HG03460 (cell line): ENCODE results near the gene CPT2.

Source experiments
- ATAC-seq: cut with Tn5 transposase; IDR thresholded peaks from one replicate; pipeline ENCODE4 v1.9.1; 2021; ENCODE audit not compliant: unreplicated experiment

Gene CPT2

DNA sequence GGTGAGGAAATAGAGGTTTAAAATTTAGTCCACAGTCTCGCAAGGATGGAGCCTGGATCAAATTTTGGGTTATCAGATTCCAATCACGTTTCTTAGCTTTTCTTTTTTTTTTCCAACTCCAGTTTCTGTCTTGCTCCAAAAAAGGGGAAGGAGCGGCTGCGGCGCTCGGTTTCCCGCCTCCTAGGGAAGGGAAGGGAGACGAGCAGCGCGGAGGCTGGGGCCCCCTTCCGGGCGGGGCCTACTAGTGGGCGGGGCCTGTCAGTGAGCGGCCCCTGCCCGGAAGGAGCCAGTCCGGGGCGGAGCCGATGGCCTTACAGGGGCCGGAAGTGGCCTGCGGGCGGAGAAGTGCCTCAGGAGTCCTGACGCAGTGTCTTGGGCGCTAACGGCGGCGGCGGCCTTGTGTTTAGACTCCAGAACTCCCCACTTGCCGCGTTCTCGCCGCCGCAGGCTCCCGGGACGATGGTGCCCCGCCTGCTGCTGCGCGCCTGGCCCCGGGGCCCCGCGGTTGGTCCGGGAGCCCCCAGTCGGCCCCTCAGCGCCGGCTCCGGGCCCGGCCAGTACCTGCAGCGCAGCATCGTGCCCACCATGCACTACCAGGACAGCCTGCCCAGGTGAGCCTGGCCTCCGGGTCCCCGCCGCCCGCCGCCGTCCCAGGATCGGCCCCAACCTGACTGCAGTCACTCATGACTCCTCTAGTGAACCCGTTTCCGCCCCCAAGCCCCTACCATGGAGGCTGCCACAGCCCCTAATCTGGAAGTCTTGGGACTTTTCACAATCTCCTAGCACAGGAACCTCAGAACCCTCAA lies at the start of gene CPT2:
Gene CPT2, plus strand, starts transcription at position 340 of the 806 bp plus-strand sequence. Its CDS starts 120 bp downstream, at position 460.
- peak; percentile 99 for ATAC-seq

DNA sequence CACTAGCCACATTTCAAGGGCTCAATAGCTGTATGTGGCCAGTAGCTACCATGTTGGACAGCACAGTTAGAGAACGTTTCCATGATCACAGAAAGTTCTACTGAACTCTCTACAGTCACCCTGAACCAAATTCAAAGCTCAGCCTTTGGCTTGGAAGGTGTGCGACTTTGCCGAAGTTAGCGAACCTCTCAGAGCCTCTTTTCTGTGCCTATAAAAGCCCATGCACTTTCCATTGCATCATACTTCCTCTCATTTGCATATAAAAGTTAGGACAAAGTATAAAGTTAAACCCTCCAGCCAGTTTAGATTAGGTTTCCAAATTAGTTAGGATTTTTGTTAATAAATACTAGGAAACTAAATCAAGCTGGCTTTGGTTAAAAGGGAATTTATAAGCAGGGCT lies 49.5 kb upstream of the CPT2 start:
- ATAC-seq, result no peak

DNA sequence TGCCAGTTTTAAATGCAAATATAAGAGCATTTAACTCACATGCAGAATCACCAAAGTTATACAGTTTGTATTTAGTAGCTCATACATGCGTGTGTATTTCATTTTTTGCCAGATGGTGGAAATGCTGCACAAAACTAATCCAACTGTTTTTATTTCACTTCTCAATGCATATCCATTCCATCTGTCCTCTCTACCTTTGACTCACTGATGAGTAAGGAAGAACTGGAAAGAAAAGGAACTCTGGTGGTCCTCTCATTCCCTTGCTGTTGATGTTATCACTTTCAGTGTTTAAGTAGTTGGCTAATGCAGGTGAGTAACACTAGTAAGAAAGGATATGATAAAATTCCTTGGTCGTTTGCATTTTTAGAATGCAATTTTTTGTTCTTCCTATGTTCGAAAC lies 48.5 kb upstream of the CPT2 start:
- no peak for ATAC-seq

DNA sequence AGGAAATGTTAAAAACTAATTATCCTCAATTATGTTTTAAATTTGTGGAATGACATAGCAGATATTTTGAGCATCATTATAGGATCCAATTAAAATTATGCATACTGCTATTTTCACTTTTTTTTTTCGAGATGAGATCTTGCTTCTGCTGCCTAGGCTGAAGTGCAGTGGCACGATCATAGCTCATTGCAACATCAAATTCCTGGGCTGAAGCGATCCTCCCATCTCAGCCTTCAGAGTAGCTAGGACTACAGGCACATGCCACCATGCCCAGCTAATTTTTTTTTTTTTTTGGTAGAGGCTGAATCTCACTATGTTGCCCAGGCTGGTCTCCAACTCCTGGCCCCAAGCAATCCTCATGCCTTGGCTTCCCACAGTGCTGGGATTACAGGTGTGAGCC lies 42.9 kb upstream of the CPT2 start:
- no peak for ATAC-seq

DNA sequence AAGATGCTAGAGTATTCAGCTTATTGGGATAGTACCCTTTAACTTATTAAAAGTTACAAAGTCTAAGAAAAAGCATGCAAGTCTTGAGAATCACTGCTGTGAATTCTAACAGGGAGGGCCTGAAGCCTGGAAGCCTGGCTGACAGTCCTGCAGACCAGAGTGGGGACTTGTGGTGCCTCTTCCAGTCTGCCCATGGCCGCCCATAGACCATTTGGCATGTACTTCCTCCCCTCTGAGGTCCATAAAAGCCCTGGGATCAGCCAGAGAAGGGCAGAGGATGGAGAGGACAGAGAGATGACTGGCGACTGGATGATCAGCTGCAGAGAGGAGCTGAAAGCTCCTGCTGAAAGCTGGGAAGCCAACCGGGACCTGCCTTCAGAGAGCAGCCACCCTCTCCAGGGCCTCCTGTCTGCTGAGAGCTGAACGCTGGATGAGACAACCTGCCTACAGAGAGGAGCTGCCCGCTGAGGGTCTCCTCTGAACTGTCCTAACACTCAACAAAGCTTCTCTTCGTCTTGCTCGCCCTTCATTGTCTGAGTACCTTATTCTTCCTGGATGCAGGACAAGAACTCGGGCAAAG lies 41.7 kb upstream of the CPT2 start:
- no peak for ATAC-seq

DNA sequence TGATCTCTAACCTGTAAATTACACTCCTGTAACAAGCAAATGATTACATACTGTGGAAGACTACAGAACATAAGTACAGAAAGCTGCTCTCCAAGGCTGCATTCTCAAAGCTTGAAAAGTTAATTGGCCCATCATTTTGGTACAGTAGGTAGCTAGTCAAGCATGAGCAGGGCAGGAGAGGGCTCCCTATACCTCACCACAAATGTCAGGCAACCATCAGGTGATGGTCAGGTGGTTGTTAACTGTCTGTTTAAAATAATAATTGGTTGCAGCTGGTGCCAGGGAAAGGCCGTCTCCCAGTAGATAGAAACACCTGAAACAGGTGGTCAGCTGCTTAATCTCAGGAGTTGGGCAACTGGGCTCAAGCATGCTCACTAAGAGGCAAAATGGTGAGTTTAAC lies 41.1 kb upstream of the CPT2 start:
- ATAC-seq, result no peak

DNA sequence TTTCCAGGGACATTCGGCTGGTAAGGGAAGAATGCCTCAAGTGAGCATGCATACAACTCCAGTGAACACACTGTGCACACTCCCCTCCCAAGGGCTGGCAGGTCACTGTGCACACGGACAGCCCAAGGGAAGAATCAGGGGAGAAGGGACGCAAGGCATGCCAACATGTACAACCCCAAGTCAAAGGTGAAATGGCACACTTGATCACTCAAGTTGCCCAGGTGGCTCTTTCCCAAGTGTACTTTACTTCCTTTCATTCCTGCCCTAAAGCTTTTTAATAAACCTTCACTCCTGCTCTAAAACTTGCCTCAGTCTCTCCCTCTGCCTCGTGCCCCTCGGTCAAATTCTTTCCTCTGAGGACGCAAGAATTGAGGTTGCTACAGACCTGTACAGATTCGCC lies 40.7 kb upstream of the CPT2 start:
- no peak for ATAC-seq

DNA sequence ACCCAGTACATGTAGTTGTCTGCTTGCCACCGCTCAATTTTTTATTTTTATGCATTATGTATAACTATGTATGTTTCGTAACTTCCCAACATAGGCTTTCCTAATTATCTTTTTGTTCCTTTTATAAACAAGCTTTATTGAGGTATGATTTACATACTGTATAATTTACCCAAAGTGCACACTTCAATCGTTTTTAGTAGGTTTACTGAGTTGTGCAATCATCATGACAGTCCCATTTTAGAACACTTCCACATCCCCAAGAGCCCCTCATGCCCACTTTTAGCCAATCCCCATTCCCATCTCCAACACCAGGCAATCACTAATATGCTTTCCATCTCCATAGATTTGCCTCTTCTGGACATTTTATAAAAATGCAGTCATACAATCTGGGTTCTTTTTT lies 39.8 kb upstream of the CPT2 start:
- ATAC-seq, result no peak

DNA sequence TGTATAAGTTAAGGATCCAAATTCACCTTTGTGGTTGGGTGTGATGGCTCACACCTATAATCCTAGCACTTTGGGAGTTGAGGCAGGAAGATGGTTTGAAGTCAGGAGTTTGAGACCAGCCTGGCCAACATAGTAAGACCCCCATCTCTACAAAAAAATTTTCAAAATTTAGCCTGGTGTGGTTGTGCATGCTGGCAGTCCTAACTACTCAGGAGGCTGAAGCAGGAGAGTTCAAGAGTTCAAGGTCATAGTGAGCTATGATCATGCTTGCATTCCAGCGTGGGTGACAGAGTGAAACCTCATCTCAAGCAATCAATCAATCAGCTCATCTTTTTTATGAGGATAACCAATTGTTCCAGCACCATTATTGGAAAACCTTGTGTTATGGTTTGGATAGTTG lies 37.7 kb upstream of the CPT2 start:
- no peak for ATAC-seq

DNA sequence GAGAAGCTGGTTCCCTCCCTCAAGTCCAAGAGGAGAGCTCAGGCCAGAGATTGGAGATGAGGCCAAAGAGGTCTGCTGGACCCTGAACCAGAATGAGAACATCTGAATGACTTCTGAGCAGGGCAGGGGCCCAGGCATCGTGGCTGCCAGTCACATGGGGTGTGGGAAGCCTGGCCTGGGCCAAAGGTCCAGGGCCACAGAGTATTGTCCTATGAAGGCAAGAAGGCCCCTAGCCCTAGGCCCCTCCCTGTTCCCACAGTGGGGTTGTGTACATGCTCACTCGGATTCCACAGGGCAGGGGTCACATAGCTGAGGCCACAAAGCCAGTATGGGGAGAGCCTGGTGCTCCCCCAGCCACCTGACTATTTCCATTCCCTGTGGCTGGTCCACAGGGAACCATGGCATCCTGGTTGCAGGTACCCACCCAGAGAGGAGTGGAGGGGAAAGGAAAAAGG lies 35.7 kb upstream of the CPT2 start:
- no peak for ATAC-seq

DNA sequence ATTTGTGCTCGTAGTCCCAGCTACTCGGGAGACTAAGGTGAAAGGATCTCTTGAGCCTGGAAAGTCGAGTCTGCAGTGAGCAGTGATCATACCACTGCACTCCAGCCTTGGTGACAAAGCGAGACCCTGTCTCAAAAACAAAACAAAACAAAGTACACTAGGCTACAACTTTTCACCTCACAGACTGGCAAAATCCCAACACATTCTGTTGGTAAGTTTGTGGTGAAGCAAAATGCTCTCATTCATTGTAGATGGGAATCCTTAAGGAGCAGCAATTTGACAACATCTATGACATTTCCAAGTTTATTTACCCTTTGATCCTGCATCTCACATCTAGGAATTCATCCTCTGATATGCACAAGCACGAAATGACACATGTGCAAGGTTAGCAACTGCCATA lies 34.0 kb upstream of the CPT2 start:
- no peak for ATAC-seq

DNA sequence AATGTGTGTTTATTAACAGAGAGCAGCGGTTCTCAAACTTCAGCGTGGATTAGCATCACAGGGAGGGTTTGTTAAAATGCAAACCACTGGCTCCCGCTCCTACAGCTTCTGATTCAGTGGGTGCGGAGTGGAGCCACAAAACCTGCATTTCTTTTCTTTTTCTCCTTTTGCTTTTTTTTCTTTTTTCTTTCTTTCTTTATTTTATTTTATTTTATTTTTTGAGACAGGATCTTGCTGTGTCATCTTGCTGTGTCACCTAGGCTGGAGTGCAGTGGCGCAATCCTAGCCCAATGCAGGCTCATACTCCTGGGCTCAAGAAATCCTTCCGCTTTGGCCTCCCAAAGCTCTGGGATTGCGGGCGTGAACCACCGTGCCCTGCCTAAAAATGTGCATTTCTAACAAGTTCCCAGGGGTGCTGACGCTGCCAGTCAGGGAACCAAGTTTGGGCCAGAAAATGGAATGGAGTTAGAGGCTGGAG lies 33.3 kb upstream of the CPT2 start:
- no peak for ATAC-seq

DNA sequence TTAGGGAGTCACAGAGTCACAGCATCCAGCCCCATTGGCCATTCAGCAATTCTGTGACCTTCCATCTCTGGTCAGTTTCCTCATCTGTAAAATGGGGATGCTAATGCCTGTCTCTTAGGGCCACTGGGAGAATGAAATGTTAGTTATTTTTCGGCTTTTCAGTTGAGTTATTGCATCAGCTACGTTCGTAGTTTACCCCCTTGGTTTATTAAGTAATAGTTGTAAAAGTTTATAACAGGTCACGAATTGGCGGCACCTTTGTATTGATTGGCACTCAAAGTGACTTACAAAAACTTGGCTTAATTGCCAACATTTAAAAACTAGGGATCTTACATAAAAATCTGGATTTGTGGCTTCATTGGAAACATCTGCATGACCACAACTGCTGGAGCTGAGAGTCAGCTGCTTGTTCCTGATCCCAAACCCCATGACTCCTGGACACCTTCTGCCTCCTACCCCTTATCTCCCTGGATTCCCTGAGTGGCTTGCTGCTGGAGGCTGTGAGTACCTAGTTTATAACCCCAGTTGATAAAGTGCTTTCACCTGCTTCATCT lies 31.1 kb upstream of the CPT2 start:
- no peak for ATAC-seq

DNA sequence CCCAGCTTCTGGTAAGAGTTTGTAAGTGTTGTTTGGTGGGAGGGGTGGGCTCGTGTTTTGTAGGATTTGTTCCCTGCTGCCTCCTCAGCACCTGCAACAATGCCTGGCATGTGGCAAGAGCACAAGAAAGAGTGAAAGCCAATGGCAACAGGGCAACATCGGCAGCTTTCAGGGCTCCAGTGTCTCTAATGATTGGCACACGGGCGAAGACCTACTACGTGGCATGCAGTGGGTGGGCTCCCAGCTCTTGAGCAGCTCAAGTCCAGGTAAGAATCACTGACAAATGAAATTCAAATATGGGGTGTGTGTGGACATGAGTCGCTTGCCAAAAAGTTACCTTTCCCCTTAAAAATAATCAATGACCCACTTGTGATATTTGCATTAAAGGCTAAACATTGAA lies 30.3 kb upstream of the CPT2 start:
- ATAC-seq, result no peak

DNA sequence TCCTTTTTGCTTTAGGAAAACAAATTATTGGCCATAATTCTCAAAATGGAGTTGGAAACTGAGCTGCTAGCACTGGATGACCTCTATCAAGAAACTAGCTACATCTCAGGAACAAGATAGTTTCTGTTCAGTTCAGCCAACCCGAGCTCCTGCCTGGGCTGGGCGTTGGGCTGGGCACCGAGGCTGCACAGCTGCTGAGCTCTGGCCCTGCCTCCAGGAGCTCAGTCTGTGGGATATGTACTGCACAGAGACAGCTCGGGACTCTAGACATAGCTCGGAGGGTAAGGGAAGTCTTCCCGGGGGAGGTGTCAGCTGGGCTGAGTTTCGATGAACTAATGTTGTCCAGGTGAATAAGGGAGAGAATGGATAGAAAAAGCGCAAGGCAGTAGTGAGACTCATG lies 29.7 kb upstream of the CPT2 start:
- ATAC-seq, result no peak

DNA sequence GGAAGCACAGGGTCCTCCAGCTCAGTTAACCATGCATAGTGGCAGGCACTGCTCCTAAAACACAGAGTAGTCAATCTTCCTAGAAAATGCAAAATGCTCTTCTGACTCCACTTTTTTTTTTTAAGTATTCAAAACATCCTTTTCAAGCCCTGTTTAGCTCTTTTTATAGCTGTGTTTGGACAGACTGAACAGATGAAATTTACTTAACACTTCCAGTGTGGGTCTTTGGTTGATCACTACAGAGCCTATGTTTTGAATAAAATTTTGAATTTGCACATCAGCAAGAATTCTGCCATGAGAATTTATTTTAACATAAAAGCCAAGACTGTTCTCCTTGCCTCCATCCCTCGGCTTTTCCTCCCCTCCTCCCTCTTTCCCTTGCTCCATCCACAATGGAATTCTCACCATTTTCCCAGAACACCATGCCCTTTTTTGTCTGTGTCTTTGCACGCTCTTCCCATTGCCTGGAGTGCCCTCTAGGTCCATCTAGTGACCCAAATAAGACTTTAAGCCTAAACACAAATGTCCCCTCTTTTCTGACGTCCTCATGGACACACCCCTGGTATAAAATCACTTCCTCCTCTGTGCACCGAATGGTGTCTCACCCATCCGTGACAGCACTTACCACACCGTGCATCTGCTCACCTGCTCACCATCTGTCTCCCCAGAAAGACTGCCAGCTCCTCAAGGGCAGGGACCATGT lies 24.0 kb upstream of the CPT2 start:
- ATAC-seq, result peak; percentile 59

DNA sequence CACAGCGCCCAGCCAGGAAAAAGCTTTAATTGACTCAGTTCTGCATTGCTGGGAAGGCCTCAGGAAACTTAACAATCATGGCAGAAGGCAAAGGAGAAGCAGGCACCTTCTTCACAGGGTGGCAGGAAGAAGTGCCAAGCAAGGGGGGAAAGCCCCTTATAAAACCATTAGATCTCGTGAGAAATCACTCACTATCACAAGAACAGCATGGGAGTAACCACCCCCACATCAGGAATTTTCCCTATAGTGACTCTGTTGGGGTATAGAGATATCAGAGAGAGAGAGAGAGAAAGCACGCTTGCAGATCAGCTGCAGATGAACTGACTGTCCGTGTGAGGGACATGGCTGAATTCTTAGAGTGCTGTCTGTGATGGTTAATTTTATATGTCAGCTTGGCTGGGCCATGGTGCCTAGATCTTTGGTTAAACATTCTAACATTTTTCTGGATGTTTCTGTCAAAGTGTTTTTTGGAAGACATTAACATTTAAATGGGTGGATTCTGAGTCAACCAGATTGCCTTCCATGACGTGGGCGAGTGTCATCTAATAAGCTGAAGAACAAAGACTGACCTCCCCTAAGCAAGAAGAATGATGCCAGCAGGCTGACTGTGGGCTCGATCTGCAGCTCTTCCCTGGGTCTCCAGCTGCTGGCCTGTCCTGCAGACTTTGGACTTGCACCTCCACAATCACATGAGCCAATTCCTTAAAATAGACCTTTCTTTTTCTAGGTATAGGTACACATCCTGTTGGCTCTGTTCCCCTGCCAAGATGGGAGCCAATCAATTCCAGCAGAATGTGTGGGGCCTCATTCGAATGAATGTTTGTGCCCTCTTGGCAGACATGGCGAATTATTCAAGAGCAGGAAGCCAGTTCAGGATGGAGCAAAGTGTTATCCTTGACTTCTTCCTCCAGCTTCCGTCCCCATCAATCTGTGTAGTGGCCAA lies 21.4 kb upstream of the CPT2 start:
- no peak for ATAC-seq

DNA sequence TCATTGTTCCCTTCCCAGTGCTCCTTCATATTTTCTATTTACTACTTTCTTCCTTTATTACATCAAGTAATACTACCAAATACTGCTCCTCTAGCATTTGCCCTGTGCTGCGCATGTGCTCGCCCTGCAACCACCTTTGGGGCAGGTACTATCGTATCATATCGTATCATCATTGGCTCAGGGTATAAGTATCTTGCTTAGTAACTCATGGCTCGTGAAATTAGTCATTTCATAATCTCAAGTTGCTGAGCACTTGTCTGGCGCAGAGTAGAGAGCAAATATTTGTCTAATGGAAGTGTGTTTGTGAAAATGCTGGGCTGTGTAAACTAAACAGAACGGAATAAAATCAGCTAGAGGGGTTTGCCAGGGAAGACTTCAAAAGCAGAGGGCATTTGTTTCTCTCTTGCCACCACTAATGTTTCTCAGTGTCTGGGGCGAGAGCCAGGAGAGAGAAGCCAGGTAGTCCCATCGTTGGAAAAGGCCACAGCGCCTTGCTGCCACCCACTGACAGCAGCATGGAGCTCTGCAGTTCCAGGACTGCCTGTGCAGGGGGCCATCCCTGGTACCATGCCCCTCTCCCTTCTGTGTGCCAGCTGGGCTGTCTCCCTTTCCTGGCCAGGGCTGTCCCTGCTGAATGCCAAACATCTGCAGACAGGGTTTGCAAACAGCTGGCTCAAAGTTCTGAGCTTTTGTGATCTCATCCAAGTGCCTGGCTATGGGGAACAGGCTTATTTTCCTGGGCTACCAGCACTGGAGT lies 20.0 kb upstream of the CPT2 start:
- ATAC-seq, result no peak

DNA sequence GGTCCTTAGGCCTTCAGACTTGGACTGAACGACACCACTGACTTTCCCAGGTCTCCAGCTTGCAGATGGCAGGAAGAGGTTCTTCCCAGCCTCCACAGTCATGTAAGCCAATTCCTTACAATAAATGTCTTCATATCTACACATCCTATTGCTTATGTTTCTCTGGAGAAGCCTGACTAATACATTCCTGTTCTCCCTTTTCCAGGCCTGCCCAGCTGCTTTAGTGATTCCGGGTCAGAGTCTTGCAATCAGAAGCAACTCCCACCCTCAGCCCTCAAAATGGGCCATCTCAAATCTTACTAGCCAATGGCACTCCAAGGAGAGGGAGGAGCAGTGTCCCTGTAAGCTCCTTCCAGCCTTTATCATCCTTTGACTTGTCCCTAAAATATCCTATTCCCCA lies 16.4 kb upstream of the CPT2 start:
- ATAC-seq, result no peak

DNA sequence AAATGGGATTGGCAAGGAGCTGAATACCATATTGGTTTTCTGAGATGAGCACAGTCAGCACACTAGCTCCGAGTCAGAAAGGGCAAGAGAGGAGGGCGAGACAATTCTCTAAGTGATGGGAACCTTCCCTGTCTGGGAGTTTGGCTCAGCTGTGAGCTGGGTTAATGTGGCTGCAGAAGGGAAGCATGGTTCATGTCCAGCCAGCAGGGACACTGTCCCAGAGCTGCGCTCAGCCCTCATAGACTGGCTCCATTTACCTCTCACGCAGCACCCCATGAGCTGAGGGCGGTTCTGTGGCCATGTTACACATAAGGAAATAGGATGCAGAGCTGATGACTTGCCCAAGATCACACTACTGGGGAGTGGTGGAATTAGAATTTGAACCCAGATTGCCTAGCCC lies 15.7 kb upstream of the CPT2 start:
- no peak for ATAC-seq
